Keratinocyte (primary cell): ENCODE measurements around the gene DGKI. TPM values are rescaled to one million over a fixed set of nuclear protein-coding genes. Genes with fewer than 3 reads are reported as not detected.

Experiments used
- DNase-seq: peaks from one replicate; pipeline ENCODE4 v3.0.0-alpha.2; 2011; ENCODE audit warnings: low read depth, missing footprints, low spot score
- FAIRE-seq: peaks from 2 replicates; lab custom pipeline; 2011; peaks lifted over from hg19 to GRCh38; lab: Jason Lieb, UNC
- H2AFZ ChIP-seq: 2 replicates; pipeline ENCODE4 v1.6.0; 2012; ENCODE audit warnings: low read length, control low read depth, inconsistent platforms; ENCODE audit not compliant: control insufficient read depth
- H3K27ac ChIP-seq: 2 replicates; pipeline ENCODE4 v1.5.1; 2011; ENCODE audit warnings: low read length; ENCODE audit not compliant: control insufficient read depth, insufficient read depth
- H3K27me3 ChIP-seq: 3 replicates; pipeline ENCODE4 v1.6.0; 2011; ENCODE audit warnings: low read length; ENCODE audit not compliant: control insufficient read depth, insufficient read depth; ENCODE audit errors: extremely low read depth
- H3K36me3 ChIP-seq, 2 experiments: 2 replicates in 1 of 2; 3 replicates in 1 of 2; pipeline ENCODE4 v1.5.1; 2011; ENCODE audit warnings: low read length in 2 of 2, mild to moderate bottlenecking in 1 of 2; ENCODE audit not compliant: control insufficient read depth in 2 of 2, insufficient read depth in 2 of 2; ENCODE audit errors: extremely low read depth in 1 of 2
- H3K4me1 ChIP-seq: 3 replicates; pipeline ENCODE4 v1.5.1; 2011; ENCODE audit warnings: low read length; ENCODE audit not compliant: control insufficient read depth, insufficient read depth; ENCODE audit errors: extremely low read depth
- H3K4me2 ChIP-seq: 3 replicates; pipeline ENCODE4 v1.6.0; 2011; ENCODE audit warnings: low read depth, low read length; ENCODE audit not compliant: control insufficient read depth, insufficient read depth; ENCODE audit errors: extremely low read depth
- H3K4me3 ChIP-seq, 3 experiments: fragments of 200-600 bp in 1 of 3; sonication (generic) in 1 of 3; 2 replicates in 2 of 3; 3 replicates in 1 of 3; pipeline ENCODE4 v1.5.1; 2011 to 2016; ENCODE audit warnings: low read length in 3 of 3, mild to moderate bottlenecking in 3 of 3, control low read depth in 2 of 3, inconsistent platforms in 1 of 3, low read depth in 1 of 3, mixed read lengths in 1 of 3, mixed run types in 1 of 3, moderate library complexity in 1 of 3; ENCODE audit not compliant: control insufficient read depth in 2 of 3, insufficient read depth in 2 of 3; ENCODE audit errors: extremely low read depth in 1 of 3
- H3K79me2 ChIP-seq: 2 replicates; pipeline ENCODE4 v1.6.0; 2012; ENCODE audit warnings: low read length; ENCODE audit not compliant: control insufficient read depth, insufficient read depth
- H3K9ac ChIP-seq: 3 replicates; pipeline ENCODE4 v1.6.0; 2011; ENCODE audit warnings: low read length; ENCODE audit not compliant: control insufficient read depth, insufficient read depth; ENCODE audit errors: extremely low read depth
- H3K9me1 ChIP-seq: 3 replicates; pipeline ENCODE4 v1.6.0; 2011; ENCODE audit warnings: low read length; ENCODE audit not compliant: control insufficient read depth, insufficient read depth; ENCODE audit errors: extremely low read depth
- H3K9me3 ChIP-seq: 2 replicates; pipeline ENCODE4 v1.5.1; 2012; ENCODE audit warnings: low read depth, low read length; ENCODE audit not compliant: control insufficient read depth
- H4K20me1 ChIP-seq: 3 replicates; pipeline ENCODE4 v1.6.0; 2011; ENCODE audit warnings: low read length; ENCODE audit not compliant: control insufficient read depth, insufficient read depth; ENCODE audit errors: extremely low read depth
- EZH2 ChIP-seq: IDR thresholded peaks from one replicate; pipeline ENCODE4 v1.6.1; 2012; ENCODE audit warnings: inconsistent platforms, mild to moderate bottlenecking, low read length, moderate library complexity
- dilution Hi-C: fragments of 300-500 bp; cut with MboI; formaldehyde crosslinking; loops from one replicate; pipeline ENCODE4 v1.7.0; 2020; ENCODE audit warnings: low sequenced_read_pairs; ENCODE audit not compliant: extremely low pct_ligation_motif_present
- polyA plus RNA-seq, 5 experiments: library from polyadenylated mRNA; depleted of rRNA in 3 of 5; stranded (reverse) in 3 of 5; stranded (forward) in 1 of 5; unstranded in 1 of 5; fragments of >200 nt; gene quantifications; 1 replicate in 1 of 5; 2 replicates in 3 of 5; 3 replicates in 1 of 5; pipeline versions ENCODE4 v1.2.1 to v1.2.3, GENCODE V29; 2011 to 2012; ENCODE audit warnings: missing spikeins in 2 of 5, low read depth in 1 of 5, low replicate concordance in 1 of 5
- TF ChIP-seq, protein P1 (sequence below), 3 experiments: IDR thresholded peaks in 1 of 3; conservative IDR thresholded peaks in 1 of 3; optimal IDR thresholded peaks in 1 of 3; 2 replicates in 2 of 3; 3 replicates in 1 of 3; pipeline versions ENCODE3 to v1.5.1; 2011; ENCODE audit warnings: low read length in 3 of 3, mild to moderate bottlenecking in 3 of 3, moderate library complexity in 2 of 3, control low read depth in 1 of 3, inconsistent platforms in 1 of 3; ENCODE audit not compliant: insufficient read depth in 2 of 3; ENCODE audit errors: extremely low read depth in 1 of 3

Gene DGKI
- polyA plus RNA-seq, 1 donor (not counting 4 experiments of a cell fraction or from before 2014, with no cell fraction given): 0.14 TPM

DNA sequence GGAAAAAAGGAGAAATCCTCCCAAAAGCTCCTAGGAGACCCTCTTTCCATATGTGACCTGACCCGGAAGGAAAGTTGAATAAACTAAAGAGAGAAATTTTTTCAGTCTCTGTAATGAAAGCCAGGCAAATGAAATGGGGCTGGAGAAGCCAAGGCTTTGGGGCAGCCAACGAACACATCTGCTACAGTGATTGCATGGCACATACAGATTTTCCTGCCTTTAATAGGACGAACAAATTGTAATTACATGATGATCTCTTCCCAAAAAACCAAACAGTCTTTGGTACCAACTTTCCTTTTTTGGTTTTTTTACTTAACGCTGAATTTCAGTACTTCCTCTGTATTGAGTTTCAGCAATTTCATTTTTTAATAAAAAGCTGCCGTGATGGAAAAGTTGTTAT is 479.8 kb downstream of the DGKI start:
- no peaks in the 10 kb centered on the region for H3K9me3 ChIP-seq
- FAIRE-seq: no peak
- no peaks in the 10 kb centered on the region for H3K79me2 ChIP-seq
- no peak overlapping the region for H3K4me3 ChIP-seq
- no peak overlapping the region for H3K4me2 ChIP-seq
- DNase-seq: no peak
- H3K9ac ChIP-seq: no peak overlapping the region
- TF ChIP-seq, protein P1, sequence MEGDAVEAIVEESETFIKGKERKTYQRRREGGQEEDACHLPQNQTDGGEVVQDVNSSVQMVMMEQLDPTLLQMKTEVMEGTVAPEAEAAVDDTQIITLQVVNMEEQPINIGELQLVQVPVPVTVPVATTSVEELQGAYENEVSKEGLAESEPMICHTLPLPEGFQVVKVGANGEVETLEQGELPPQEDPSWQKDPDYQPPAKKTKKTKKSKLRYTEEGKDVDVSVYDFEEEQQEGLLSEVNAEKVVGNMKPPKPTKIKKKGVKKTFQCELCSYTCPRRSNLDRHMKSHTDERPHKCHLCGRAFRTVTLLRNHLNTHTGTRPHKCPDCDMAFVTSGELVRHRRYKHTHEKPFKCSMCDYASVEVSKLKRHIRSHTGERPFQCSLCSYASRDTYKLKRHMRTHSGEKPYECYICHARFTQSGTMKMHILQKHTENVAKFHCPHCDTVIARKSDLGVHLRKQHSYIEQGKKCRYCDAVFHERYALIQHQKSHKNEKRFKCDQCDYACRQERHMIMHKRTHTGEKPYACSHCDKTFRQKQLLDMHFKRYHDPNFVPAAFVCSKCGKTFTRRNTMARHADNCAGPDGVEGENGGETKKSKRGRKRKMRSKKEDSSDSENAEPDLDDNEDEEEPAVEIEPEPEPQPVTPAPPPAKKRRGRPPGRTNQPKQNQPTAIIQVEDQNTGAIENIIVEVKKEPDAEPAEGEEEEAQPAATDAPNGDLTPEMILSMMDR (optimal IDR thresholded peaks at IDR 0.05 in 1 of 3, IDR thresholded peaks at IDR 0.05 in 1 of 3, conservative IDR thresholded peaks at IDR 0.05 in 1 of 3; ENCODE audit: extremely low read depth in 1 of 3, insufficient read depth in 2 of 3, low read length in 3 of 3): no peak
- no peak for TF ChIP-seq EZH2
- H3K27me3 ChIP-seq: no peaks in the 10 kb centered on the region
- no peaks in the 10 kb centered on the region for H3K9me1 ChIP-seq
- no peaks in the 10 kb centered on the region for H3K4me1 ChIP-seq
- H3K27ac ChIP-seq: no peak overlapping the region
- H4K20me1 ChIP-seq: no peaks in the 10 kb centered on the region
- H2AFZ ChIP-seq: no peak overlapping the region
- no peaks in the 10 kb centered on the region for H3K36me3 ChIP-seq
- dilution Hi-C loops: no loop called here

DNA sequence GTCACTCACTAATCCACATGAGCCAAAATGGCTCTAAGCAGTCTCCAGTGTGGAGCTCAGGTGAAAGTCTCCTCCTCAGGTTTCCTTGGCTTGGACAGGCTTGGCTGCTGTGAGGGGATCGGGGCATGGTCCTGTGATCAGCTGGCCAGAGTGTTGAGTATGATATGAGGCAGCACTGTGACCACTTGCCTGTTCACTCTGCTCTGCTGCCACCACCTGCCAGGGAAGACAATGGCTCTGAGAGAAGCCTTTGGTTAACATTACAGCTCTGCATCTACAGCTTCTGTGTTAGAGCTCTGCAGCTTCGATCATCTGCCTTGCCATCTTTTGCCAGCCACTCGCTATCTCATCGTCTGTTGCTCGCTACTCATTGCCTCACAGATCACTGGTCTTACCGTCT is 483.1 kb downstream of the DGKI start:
- DNase-seq (no peak), FAIRE-seq (no peak)
- Histone ChIP-seq H3K27me3 (no peaks in the 10 kb centered on the region), H3K36me3 (no peaks in the 10 kb centered on the region), H3K79me2 (no peaks in the 10 kb centered on the region), H3K9ac (no peak overlapping the region), H3K4me3 (no peak overlapping the region), H3K27ac (no peak overlapping the region), H3K4me1 (no peaks in the 10 kb centered on the region), H2AFZ (no peak overlapping the region), H4K20me1 (no peaks in the 10 kb centered on the region), H3K4me2 (no peak overlapping the region), H3K9me3 (no peaks in the 10 kb centered on the region), H3K9me1 (no peaks in the 10 kb centered on the region)
- dilution Hi-C loops: no loop called here
- TF ChIP-seq EZH2: no peak
- TF ChIP-seq, protein P1 (optimal IDR thresholded peaks at IDR 0.05 in 1 of 3, IDR thresholded peaks at IDR 0.05 in 1 of 3, conservative IDR thresholded peaks at IDR 0.05 in 1 of 3; ENCODE audit: extremely low read depth in 1 of 3, insufficient read depth in 2 of 3, low read length in 3 of 3): no peak
